ENCODE results near the gene GSTT4. TPM values are rescaled to one million over a fixed set of nuclear protein-coding genes. Genes with fewer than 3 reads are reported as not detected.
A peak's percentile ranks its signal among the peaks of the same experiment; 100 is the strongest.

The GSTT4 gene
- total RNA-seq, 2 donors from 2014 or later = not detected

DNA sequence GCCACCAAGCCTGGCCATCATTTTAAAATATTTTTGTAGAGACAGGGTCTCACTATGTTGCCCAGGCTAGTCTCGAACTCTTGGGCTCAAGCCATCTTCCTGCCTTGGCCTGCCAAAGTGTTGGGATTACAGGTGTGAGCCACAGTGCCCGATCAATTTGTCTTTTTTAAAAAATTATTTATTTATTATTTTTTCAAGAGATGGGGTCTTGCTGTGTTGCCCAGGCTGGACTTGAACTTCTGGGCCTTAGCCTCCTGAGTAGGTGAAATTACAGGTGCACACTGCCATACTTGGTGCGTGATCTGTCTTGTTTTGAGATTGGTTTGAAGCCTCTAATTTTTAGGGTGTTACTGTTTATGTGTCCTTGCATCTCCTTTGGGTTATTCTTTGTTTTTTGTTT is 16.1 kb upstream of the GSTT4 start:
- intact Hi-C loops (cut with DNase I) = no loop called here
- 96 to 100% methylated on average over 3 of the region's 3 CpGs for WGBS, 2 donors
- Histone ChIP-seq H3K4me3 (no peak overlapping the region), H3K36me3 (replicated peaks in 1 of 2; ENCODE audit: insufficient read depth in 1 of 2, low read depth in 2 of 2) (no peaks in the 10 kb centered on the region), H3K27ac (no peak overlapping the region), H3K4me1 (no peaks in the 10 kb centered on the region), H3K27me3 (no peaks in the 10 kb centered on the region), H3K9me3 (no peaks in the 10 kb centered on the region)
- DNase-seq (no peak), ATAC-seq (no peak)
- TF ChIP-seq POLR2A (IDR thresholded peaks at IDR 0.05) = no peak
- TF ChIP-seq, protein P1, sequence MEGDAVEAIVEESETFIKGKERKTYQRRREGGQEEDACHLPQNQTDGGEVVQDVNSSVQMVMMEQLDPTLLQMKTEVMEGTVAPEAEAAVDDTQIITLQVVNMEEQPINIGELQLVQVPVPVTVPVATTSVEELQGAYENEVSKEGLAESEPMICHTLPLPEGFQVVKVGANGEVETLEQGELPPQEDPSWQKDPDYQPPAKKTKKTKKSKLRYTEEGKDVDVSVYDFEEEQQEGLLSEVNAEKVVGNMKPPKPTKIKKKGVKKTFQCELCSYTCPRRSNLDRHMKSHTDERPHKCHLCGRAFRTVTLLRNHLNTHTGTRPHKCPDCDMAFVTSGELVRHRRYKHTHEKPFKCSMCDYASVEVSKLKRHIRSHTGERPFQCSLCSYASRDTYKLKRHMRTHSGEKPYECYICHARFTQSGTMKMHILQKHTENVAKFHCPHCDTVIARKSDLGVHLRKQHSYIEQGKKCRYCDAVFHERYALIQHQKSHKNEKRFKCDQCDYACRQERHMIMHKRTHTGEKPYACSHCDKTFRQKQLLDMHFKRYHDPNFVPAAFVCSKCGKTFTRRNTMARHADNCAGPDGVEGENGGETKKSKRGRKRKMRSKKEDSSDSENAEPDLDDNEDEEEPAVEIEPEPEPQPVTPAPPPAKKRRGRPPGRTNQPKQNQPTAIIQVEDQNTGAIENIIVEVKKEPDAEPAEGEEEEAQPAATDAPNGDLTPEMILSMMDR (IDR thresholded peaks at IDR 0.05) = no peak

DNA sequence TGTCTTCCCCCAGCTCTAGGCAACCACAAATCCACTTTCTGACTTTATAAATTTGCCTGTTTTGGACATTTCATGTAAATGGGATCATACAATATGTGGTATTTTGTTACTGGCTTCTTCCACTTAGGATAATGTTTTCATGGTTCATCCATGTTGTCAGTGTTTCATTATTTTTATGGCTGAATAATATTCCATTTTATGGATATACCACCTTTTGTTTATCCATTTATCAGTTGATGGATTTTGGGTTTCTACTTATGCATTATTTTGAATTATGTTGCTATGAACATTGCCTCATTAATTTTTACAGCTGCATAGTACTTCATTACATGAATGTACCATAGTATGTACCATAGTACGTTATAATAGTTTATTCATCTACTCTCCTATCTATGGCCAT is 10.9 kb upstream of the GSTT4 start:
- DNase-seq = no peak
- TF ChIP-seq POLR2A (IDR thresholded peaks at IDR 0.05) = no peak
- TF ChIP-seq, protein P1 (IDR thresholded peaks at IDR 0.05) = no peak
- H3K4me3 ChIP-seq = no peak overlapping the region
- no peaks in the 10 kb centered on the region for H3K27me3 ChIP-seq
- 94 to 96% methylated on average over 1 of the region's 1 CpG for WGBS, 2 donors
- intact Hi-C loops (cut with DNase I) = no loop called here
- H3K36me3 ChIP-seq (replicated peaks in 1 of 2; ENCODE audit: insufficient read depth in 1 of 2, low read depth in 2 of 2) = no peaks in the 10 kb centered on the region
- no peaks in the 10 kb centered on the region for H3K9me3 ChIP-seq
- no peak for ATAC-seq
- H3K27ac ChIP-seq = no peak overlapping the region
- peaks cover 16% of the 10 kb centered on the region for H3K4me1 ChIP-seq

DNA sequence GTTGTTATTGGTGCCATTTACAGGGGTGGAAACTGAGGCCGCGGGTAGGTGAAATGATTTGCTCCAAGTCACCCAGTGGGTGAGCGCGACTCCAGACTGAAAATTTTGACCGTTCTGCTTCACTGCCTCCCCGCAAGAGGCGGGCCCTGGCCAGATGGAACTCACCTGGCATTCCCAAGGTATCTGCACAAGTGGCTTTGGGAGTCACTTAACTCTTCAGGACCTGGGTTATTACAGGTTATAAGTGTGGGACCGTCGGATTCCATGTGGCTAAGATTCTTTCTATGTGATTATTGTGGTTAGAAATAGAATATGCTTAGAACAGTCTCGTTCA is 6.4 kb upstream of the GSTT4 start:
- ATAC-seq = peak; percentile 40
- peaks cover 16% of the 10 kb centered on the region for H3K4me1 ChIP-seq

DNA sequence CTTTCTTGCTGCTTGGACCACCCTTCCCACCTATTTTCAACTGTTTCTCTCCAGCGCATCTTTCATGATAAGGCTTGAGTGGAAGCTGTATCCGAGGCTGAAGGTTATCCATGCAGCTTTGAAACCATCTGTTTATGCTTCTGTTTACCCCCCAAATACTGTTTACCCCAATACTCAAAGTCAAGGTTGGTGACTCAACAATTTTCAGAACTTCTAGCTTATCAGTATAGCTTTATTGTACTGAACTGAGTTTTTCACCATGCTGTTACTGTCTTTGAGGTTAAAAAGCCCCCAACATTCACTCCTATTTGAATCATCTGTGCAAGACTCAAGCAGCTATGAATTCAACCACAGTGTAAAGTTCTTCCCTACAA is 4.8 kb upstream of the GSTT4 start:
- no peak for ATAC-seq
- no peaks in the 10 kb centered on the region for H3K36me3 ChIP-seq (replicated peaks in 1 of 2; ENCODE audit: insufficient read depth in 1 of 2, low read depth in 2 of 2)
- TF ChIP-seq, protein P1 (IDR thresholded peaks at IDR 0.05) = no peak
- no peak for TF ChIP-seq POLR2A (IDR thresholded peaks at IDR 0.05)
- no peak for DNase-seq
- H3K4me3 ChIP-seq = no peak overlapping the region
- WGBS, 2 donors = 90 to 95% methylated on average over 2 of the region's 2 CpGs
- no peaks in the 10 kb centered on the region for H3K27me3 ChIP-seq
- intact Hi-C loops (cut with DNase I) = no loop called here
- no peak overlapping the region for H3K27ac ChIP-seq
- peaks cover 16% of the 10 kb centered on the region for H3K4me1 ChIP-seq
- no peaks in the 10 kb centered on the region for H3K9me3 ChIP-seq

More for the DNA sequence above, 6.4 kb upstream of the GSTT4 start:
- no peaks in the 10 kb centered on the region for H3K27me3 ChIP-seq
- H3K27ac ChIP-seq = peak overlapping the region; percentile 80 to 92 (median 84)
- intact Hi-C loops (cut with DNase I) = no loop called here
- no peaks in the 10 kb centered on the region for H3K9me3 ChIP-seq
- peak; percentile 54 to 74 (median 55) for DNase-seq
- H3K36me3 ChIP-seq (replicated peaks in 1 of 2; ENCODE audit: insufficient read depth in 1 of 2, low read depth in 2 of 2) = no peaks in the 10 kb centered on the region
- TF ChIP-seq, protein P1 (IDR thresholded peaks at IDR 0.05) = no peak
- no peak for TF ChIP-seq POLR2A (IDR thresholded peaks at IDR 0.05)
- 0 to 1% methylated on average over 4 to 10 of the region's 10 CpGs for WGBS, 2 donors
- peak overlapping the region; percentile 63 to 81 for H3K4me3 ChIP-seq

DNA sequence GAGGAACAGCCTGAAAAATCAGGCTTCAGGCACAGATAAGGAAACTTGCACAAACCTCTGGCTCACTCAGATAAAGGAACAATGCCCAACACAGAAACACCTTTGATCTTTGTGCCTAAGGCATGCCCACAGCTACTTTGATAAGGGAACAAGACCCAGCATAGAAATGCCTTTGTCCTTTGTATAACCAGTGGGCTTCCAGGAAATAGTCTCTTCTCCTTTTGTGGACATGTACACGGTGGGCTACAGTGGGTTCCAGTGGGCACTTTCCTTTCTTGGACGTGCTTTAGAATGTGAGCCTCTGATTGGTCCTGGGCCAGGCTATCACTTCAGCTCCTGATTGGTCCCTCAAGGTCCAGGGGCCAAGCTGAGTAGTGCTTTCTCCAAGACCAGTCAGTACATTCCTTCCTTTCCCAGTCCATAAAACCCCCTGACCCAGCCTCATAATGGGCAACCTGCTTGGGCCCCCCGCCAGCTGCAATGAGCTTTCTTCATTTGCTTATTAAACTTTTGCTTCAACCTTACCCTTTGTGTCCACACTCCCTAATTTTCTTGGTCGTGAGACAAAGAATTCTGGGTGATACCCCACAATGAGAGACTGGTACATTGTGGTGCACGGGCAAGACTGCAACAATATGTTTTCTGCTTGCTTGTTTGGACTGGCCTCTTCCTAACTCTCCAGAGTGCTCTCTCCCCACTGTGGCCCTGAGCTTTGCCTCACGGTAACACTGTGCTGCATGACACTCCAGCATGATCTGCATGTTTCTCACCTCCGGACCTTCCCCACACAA is 4.2 kb upstream of the GSTT4 start:
- H3K36me3 ChIP-seq (replicated peaks in 1 of 2; ENCODE audit: insufficient read depth in 1 of 2, low read depth in 2 of 2) = no peaks in the 10 kb centered on the region
- TF ChIP-seq POLR2A (IDR thresholded peaks at IDR 0.05) = no peak
- TF ChIP-seq, protein P1 (IDR thresholded peaks at IDR 0.05) = no peak
- no peak overlapping the region for H3K27ac ChIP-seq
- ATAC-seq (no peak), DNase-seq (no peak)
- WGBS, 2 donors = 71 to 85% methylated on average over 7 of the region's 7 CpGs
- H3K27me3 ChIP-seq = no peaks in the 10 kb centered on the region
- H3K9me3 ChIP-seq = no peaks in the 10 kb centered on the region
- peaks cover 16% of the 10 kb centered on the region for H3K4me1 ChIP-seq
- intact Hi-C loops (cut with DNase I) = no loop called here
- H3K4me3 ChIP-seq = no peak overlapping the region

Measured in body of pancreas (tissue), 4 donors.